DMS114 treated with DMSO at 0.1 percent for 48 hours (cell line): Measurements from ENCODE around the gene IWS1.
"Not testable (repeated sequence)": the region's sequence is repeated elsewhere in the genome, so short reads cannot be mapped to it uniquely, and the experiment has no call there.

Experiments used
- DNase-seq: peaks from one replicate; lab custom pipeline; 2025; ENCODE audit not compliant: unreplicated experiment; lab: John Stamatoyannopoulos, UW

Gene IWS1

GRCh38 chr2:127529416-127529815 lies 3.1 kb upstream of the IWS1 start:
- DNase-seq: not testable (repeated sequence)

- DNase-seq: no peak
These were observed 2.2 kb upstream of the IWS1 start for GRCh38 chr2:127528487-127528886.

DNA sequence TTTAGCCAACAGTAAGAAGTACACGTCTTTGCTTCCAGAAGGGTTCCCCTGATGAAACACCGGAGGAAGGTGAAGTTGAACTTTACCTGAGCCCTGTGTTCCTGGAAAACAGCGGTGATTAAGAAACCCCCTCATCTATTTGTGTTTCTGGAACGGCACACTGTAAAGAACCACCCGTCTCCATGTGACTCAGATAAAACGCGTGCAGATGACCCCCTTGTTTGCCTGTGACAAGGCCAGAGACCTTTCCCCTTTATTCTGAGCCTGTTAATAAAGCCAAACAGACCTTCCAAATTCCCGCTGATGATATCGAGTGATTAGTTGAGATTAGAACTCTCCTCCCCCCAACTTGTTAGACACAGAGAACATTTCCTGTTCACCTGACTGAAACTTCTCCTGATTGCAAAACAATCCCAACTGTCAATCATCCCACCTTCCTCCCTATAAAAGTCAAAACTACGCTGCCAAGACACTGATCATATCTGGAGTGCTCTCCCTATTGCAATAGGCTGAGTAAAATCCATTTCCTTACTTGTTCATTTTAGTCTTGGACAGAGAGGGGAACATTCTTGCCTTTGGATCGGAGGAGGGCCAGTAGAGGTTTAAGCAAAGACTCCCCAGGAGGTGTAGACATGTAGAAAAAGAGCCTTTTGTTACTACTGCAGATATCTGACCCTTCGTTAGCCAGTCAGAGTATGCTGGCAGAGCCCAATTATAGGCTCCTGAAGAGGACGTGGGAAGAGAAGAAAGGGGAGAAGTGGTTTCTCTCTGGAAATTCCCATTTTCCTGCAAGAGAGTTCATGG lies 914 bp upstream of the IWS1 start:
- DNase-seq: no peak

GRCh38 chr2:127525691-127526131 lies 578 bp downstream of the IWS1 start:
- DNase-seq: no peak

DNA sequence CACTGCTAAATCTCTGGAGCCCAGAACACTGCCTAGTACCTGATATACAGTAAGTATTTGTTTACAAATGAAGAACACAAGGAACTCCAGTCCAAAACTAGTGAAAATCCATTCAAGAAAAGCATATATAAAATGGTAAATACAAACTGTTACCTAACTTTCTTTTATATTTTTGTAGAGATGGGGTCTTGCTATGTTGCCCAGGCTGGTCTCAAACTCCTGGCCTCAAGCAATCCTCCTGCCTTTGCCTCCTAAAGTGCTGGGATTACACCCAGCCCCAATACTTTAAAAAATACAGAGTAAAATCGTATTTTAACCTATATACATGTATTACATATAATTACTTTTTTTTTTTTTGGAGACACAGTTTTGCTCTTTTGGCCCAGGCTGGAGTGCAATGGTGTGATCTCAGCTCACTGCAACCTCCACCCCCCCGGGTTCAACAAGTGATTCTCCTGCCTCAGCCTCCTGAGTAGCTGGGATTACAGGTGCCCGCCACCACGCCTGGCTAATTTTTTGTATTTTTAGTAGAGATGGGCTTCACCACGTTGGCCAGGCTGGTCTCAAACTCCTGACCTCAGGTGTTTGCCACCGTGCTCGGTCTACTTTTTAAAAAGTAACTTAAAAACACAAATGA lies 2.0 kb downstream of the IWS1 start:
- DNase-seq: not testable (repeated sequence)

DNA sequence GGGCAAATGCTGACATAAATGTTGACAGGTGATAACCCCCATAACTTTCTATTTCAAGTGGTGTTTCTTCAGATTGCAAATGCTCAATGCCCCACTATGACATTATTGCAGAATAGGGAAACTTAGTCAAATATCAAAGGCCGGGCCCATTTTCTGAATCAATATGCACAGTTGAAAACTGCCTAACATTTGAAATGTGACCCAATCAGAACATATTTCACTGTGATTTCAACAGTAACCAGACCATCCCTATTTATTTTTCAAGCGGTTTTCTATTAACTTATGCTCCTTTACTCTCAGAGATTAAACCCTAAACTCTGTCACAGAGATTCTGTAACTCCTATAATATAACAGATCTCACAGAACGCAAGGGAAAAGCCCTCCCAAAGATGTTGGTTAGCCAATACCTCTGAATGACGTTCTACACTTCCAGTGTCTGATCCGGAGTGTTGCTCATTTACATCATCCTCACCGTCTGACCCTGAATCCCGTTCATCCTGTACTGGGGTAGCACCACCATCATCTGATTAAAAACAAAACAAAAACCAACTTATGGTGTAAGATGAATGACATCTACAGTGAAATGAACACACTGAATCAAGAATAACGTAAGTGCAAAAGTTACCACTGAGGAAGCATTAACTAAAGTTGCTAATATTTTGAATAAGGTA lies 2.9 kb downstream of the IWS1 start:
- DNase-seq: no peak

DNA sequence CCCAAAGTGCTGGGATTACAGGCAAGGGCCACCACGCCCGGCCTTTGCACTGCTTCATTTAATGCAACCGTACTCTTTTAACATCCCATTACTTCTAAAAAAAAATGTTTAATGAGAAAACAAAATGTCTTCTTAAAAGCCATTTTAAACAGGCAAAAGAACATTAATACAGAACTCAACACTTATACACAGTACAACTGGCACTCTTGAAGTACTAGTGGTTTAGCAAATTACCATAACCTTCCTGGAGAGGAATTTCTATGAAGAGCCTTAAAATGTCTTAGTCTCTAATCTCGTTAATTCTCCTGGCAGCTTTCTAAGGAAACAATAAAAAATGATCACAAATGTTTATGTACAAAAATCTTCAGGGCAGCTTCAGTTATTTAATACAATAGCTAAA lies 5.9 kb downstream of the IWS1 start:
- DNase-seq: no peak

- no peak for DNase-seq
These were observed 8.8 kb downstream of the IWS1 start for GRCh38 chr2:127517465-127517864.

DNA sequence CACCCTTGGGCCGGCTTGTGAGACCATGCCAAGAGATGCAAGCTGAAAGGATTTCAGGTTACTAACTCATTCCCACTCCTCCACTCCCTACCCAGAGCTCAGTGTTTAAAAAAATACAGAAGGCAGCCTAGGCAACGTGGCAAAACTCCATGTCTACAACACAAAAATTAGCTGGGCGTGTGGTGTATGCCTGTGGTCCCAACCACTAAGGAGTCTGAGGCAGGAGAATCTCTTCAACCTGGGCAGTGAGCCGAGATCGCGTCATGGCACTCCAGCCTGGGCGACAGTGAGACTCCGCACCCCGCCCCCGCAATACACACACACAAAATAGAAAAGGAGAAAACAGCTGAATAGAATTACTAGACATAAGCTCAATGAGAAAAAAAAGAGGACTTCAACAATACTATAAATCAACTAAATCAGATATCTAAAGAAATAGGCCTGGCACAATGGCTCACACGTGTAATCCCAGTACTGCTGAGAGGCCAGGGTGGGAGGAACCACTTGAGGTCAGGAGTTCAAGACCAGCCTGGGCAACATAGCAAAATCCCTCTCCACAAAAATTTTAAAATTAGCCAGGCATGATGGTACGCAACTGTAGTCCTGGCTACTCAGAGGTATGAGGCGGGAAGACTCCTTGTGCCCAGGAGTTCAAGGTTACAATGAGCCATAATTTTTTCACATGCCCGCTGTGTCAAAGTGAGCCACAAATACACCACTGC lies 10.1 kb downstream of the IWS1 start:
- no peak for DNase-seq

DNA sequence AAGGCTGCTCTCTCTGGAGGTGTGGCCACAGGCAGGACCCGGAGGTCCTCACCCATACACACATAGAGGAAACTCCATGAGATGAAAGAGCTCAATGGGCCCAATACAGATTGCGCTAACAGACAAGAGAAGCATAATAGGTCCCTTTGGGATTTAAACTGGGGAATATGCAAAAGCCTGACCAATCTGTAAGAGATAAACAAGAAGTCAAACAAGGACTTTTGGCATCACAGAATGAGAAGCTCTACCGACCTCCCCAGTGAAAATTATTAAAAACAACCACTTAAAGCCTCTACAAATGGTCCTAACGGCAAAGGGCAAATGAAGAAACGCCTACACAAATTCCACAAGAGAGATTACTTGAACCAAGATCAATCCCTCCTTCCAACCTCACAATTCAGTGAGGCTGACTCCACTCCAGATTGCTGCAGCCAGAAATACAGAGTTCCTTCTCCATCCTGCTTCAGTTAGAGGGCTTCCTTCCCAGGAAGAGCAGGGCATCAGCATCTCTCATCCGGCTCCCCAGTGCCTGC lies 10.8 kb downstream of the IWS1 start:
- DNase-seq: no peak

DNA sequence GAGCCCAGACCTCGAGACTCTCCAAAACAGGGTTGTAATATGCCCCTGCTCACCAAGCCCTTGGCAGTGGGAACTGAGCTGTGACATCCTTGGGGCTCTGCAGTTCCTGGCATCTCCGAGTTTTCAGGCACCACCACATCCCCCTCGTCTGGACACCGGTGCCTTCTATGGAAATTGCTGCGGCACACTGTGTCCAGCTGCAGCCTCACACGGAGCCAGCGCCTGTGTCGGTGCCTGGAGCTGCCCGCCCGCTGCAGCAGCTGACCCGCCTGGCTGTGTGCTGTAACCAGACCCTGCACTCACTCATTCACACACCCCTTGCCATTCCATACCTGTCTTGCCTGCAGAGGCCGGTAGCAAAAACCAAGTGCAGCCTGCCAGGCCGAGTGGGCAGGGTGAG lies 11.8 kb downstream of the IWS1 start:
- DNase-seq: no peak

- no peak for DNase-seq
These were observed 12.2 kb downstream of the IWS1 start for GRCh38 chr2:127514076-127514475.

- no peak for DNase-seq
These were observed 13.9 kb downstream of the IWS1 start for GRCh38 chr2:127512362-127512761.

DNA sequence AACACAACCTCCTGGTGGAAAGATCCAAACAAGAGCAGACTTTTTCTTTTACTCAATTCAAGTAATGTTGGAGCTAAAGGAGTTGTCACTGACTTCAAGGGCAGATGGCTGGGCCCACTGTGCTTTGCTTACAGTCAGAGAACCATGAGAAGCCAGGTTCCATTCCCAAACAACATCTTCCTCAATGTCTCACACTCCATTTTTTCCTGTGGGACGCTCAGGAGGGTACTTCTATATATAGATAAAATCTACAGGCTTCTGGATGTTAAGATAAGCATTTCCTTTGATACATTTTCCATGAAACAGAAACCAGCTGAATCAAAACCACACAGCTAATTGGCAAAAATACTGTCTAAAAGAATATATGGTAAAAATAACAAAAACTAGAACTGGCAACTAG lies 14.4 kb downstream of the IWS1 start:
- no peak for DNase-seq

DNA sequence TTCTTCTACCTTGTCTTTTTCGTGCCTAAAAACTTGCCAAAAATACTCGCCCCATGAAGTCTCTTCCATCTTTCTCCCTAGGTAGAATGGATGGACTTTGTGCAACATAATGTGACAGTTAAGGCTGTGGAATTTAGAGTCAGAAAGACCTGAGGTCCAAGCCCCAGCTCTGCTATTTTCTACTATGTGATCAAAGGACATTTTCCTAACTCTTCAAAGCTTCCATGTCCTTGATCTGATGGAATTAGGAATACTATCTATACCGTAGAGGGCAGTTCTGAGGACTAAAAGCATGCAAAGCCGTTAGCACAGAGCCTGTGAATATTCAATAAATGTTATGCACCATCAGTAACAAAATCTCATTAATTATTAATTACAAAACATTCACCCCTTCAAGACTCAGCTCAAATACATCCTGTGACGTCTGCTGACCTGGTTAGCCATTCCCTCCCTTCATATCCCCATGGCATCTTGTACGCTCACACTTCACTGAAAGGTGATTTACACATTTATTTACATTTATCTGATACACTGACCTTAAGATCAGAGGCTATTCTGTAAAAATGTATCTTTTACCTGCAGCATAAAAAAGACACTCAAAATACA lies 15.1 kb downstream of the IWS1 start:
- DNase-seq: no peak

GRCh38 chr2:127510073-127510472 lies 16.2 kb downstream of the IWS1 start:
- no peak for DNase-seq

DNA sequence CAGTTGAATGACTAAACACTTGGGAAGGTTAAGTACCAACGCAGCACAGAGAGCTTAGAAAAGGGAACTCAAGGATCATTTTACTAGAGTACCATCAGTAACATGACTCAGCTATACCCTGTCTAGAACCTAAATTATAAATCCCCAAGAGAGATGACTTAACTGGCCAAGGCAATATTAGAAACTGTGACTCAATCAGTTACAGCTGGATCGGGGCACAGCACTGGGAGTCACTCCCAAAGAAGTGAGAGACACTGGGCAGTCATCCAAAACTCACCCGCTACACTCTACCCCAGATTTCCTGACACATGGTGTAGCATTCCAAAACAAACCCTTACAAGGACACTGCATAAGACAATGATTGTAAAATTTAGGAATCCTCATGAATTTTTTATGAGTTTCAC lies 17.7 kb downstream of the IWS1 start:
- no peak for DNase-seq

GRCh38 chr2:127508023-127508630 lies 18.2 kb downstream of the IWS1 start:
- no peak for DNase-seq

DNA sequence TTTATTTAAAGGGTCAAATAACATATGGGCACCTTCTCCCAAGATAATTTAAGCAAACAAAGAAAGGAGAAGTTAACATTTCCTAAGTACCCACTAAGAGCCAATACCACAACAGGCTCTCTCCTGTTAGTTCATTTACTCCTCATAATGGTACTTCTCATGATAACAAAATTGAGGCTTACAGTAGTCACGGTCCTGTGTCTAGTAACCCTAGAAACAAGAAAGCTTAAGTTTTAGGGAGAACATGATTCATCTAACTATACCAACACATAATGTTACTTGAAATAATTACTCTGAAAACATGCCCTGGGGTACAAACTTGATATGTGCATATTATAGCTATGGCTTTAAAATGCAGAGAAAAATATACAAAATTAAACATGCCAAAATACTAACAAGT lies 19.8 kb downstream of the IWS1 start:
- no peak for DNase-seq
